Spleen (tissue), 7 donors: Measurements from ENCODE around the gene PARP1.

Experiments
- CTCF ChIP-seq, 11 experiments: fragments of 200-600 bp in 7 of 11; fragments of 450-650 bp in 4 of 11; sonication (generic) in 4 of 11; IDR thresholded peaks in 8 of 11; conservative IDR thresholded peaks in 3 of 11; 1 replicate in 7 of 11; 2 replicates in 4 of 11; pipeline versions ENCODE4 v1.4.0 to v1.8.0; 2016 to 2021; ENCODE audit warnings: antibody characterized with exemption in 11 of 11, inconsistent platforms in 4 of 11, mild to moderate bottlenecking in 1 of 11
- POLR2A ChIP-seq, 3 donors: fragments of 450-650 bp; IDR thresholded peaks; one replicate each; pipeline ENCODE4 v1.5.1; 2017; ENCODE audit warnings: antibody characterized with exemption in 3 of 3, mild to moderate bottlenecking in 1 of 3
- POLR2AphosphoS5 ChIP-seq, 3 donors: sonication (generic); formaldehyde crosslinking; IDR thresholded peaks; one replicate each; pipeline ENCODE4 v1.5.1; 2017; ENCODE audit warnings: antibody characterized with exemption in 3 of 3
- donor health status: DM: no; HTN: no; CAD: no; lungs with moderate emphysema.
- donor health status: DM: no; HTN: no; CAD: no.
- donor health status: DM: no; HTN: no; CAD: no.

- TF ChIP-seq CTCF (IDR thresholded peaks at IDR 0.05 in 8 of 11, conservative IDR thresholded peaks at IDR 0.05 in 3 of 11) (no peak), POLR2A (IDR thresholded peaks at IDR 0.05) (no peak), POLR2AphosphoS5 (IDR thresholded peaks at IDR 0.05) (no peak)
These were observed 58.8 kb downstream of the PARP1 start for GRCh38 chr1:226349081-226349480.
